GM12865 (cell line): ENCODE data around the gene NR6A1.

Experiments used
- DNase-seq: peaks from one replicate; pipeline ENCODE4 v3.0.0; 2010; ENCODE audit warnings: low read depth
- H3K4me3 ChIP-seq: 2 replicates; pipeline ENCODE4 v1.5.1; 2011; ENCODE audit warnings: mild to moderate bottlenecking, low read depth, low read length, control low read depth
- CTCF ChIP-seq: IDR thresholded peaks from 2 replicates; pipeline ENCODE4 v1.5.1; 2011; ENCODE audit warnings: low read length, control low read depth, low read depth, inconsistent platforms; ENCODE audit not compliant: insufficient read depth; ENCODE audit errors: missing control alignments

NR6A1 gene

GRCh38 chr9:124724415-124725067, 46.6 kb downstream of the NR6A1 start:
- no peak for TF ChIP-seq CTCF
- H3K4me3 ChIP-seq: no peak overlapping the region
- DNase-seq: no peak

DNA sequence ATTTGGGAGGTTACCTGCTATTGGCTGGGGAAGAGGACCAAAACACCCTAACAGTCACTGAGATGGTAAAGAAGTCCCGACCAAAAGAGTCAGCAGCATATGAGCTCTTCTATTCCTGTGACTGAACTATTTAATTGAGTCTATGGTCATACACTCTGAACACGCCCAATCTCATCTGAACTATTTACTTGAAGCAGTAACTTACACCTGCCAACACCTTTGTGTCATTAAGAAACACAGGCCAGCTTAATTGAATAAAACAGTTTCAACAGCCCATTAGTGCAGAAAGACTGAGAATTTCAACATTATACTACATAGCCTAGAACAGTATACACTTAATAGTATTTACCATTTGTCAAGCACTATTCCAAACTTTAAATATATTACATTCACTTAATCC, 47.8 kb downstream of the NR6A1 start:
- H3K4me3 ChIP-seq: no peak overlapping the region
- TF ChIP-seq CTCF: no peak
- no peak for DNase-seq

GRCh38 chr9:124721109-124721906, 49.8 kb downstream of the NR6A1 start:
- DNase-seq: no peak
- no peak overlapping the region for H3K4me3 ChIP-seq
- TF ChIP-seq CTCF: no peak

DNA sequence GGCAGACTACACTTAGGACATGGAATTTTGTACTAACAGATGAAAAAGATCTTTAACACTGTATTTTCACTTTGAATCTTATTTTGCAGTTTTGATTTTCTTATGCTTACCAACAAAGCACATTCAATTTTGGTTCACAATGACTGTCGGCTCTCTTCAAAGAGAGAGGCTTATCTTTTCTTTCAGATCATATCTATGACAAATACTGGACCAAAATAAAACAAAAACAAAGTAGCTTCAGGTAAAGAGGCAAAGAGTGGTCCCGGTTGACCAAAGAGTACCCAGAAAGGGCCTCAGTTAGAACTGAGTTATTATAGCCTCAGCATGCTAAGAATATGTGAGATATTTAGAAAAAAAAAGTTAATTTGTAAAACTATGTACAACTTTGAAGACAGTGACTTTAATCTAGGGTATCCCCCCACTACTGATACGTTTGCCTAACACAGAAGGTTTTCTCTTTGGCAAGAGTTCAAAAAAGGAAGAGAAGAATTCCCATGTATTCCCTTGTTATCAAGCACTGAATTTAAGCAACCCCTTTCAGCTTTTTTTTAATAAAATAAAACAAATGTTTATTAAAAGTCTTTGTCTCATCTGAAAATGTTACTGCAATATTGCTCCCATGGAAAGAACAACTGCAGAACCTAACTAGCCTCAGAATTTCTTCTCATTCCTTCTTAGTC, 50.5 kb downstream of the NR6A1 start:
- no peak overlapping the region for H3K4me3 ChIP-seq
- TF ChIP-seq CTCF: no peak
- no peak for DNase-seq

GRCh38 chr9:124718928-124719327, 52.2 kb downstream of the NR6A1 start:
- no peak overlapping the region for H3K4me3 ChIP-seq
- DNase-seq: no peak
- TF ChIP-seq CTCF: no peak

DNA sequence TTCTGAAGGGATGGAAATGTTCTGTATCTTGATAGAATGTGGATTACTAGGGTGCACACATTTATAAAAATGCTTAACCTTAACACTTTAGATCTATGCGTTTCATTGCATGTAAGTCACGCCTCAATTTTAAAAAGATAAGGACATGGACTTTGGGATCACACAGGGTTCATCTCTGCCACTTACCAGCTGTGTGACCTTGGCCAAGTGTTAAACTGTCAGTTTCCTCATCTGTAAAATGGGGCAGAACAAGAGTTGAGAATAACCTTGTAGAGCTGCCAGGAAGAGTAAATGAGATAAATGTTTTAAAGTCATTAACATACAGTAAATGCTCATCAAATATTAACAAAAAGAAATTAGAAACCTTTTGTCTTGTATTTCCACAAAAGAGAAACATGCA, 53.5 kb downstream of the NR6A1 start:
- no peak overlapping the region for H3K4me3 ChIP-seq
- DNase-seq: no peak
- TF ChIP-seq CTCF: no peak
